ENCODE measurements around the gene GARRE1.

- TF ChIP-seq, protein P1, sequence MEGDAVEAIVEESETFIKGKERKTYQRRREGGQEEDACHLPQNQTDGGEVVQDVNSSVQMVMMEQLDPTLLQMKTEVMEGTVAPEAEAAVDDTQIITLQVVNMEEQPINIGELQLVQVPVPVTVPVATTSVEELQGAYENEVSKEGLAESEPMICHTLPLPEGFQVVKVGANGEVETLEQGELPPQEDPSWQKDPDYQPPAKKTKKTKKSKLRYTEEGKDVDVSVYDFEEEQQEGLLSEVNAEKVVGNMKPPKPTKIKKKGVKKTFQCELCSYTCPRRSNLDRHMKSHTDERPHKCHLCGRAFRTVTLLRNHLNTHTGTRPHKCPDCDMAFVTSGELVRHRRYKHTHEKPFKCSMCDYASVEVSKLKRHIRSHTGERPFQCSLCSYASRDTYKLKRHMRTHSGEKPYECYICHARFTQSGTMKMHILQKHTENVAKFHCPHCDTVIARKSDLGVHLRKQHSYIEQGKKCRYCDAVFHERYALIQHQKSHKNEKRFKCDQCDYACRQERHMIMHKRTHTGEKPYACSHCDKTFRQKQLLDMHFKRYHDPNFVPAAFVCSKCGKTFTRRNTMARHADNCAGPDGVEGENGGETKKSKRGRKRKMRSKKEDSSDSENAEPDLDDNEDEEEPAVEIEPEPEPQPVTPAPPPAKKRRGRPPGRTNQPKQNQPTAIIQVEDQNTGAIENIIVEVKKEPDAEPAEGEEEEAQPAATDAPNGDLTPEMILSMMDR (conservative IDR thresholded peaks at IDR 0.05; ENCODE audit: low read depth, low read length): no peak
- no peak for TF ChIP-seq EZH2 (IDR thresholded peaks at IDR 0.05; ENCODE audit: low read length, unreplicated experiment)
- TF ChIP-seq EZH2phosphoT487 (IDR thresholded peaks at IDR 0.05; ENCODE audit: borderline replicate concordance, low read length): no peak
Measured at GRCh38 chr19:34295103-34295502, 40.7 kb downstream of the GARRE1 start.
